Medulla oblongata (tissue), 1 donor: ENCODE data around the gene DGCR6L.
"Not testable (repeated sequence)": the region's sequence is repeated elsewhere in the genome, so short reads cannot be mapped to it uniquely, and the experiment has no call there.

Source experiments
- DNase-seq: peaks from one replicate; pipeline ENCODE4 v3.0.0-alpha.2; 2015; ENCODE audit errors: extremely low spot score

DGCR6L gene

DNA sequence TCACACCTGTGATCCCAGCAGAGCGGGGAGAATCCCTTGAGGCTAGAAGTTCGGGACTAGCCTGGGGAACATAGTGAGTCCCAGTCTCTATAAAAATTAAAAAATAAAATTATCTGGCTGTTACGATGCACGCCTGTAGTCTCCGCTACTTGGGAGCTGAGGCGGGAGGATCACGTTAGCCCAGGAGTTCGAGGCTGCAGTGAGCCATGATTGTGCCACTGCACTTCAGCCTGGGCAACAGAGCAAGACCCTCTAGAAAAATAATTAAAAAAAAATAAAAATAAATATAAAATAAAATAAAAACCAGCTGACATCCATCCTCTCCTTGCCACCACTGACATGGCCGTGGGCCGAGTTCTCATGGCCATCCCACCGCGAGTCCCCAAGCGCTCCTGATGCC lies 44.0 kb downstream of the DGCR6L start:
- DNase-seq = no peak

DNA sequence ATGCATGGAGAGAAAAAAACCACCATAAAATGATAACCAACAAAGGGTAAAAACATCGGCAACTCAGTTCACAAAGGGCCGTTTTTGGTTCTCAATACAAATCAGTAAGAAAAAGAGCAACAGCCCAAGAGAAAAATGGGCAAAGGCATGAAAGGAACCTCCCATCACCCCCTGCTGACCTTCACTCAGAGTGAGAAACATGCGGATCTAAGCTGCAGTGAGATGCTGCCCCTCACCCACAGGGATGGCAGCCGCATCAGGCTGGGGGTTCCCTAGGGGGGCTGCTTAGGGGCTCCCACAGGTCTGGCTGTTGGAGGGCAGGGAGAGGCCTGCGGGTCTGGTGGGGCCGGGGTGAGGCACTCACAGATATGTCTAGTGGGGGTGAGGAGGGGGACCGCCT lies 44.5 kb downstream of the DGCR6L start:
- not testable (repeated sequence) for DNase-seq

- DNase-seq = not testable (repeated sequence)
Measured at GRCh38 chr22:20274374-20274773, 45.5 kb downstream of the DGCR6L start.

GRCh38 chr22:20273758-20274181 lies 46.1 kb downstream of the DGCR6L start:
- DNase-seq = no peak

GRCh38 chr22:20272700-20273099 lies 47.2 kb downstream of the DGCR6L start:
- DNase-seq = no peak

- no peak for DNase-seq
Measured at GRCh38 chr22:20272174-20272573, 47.7 kb downstream of the DGCR6L start.

DNA sequence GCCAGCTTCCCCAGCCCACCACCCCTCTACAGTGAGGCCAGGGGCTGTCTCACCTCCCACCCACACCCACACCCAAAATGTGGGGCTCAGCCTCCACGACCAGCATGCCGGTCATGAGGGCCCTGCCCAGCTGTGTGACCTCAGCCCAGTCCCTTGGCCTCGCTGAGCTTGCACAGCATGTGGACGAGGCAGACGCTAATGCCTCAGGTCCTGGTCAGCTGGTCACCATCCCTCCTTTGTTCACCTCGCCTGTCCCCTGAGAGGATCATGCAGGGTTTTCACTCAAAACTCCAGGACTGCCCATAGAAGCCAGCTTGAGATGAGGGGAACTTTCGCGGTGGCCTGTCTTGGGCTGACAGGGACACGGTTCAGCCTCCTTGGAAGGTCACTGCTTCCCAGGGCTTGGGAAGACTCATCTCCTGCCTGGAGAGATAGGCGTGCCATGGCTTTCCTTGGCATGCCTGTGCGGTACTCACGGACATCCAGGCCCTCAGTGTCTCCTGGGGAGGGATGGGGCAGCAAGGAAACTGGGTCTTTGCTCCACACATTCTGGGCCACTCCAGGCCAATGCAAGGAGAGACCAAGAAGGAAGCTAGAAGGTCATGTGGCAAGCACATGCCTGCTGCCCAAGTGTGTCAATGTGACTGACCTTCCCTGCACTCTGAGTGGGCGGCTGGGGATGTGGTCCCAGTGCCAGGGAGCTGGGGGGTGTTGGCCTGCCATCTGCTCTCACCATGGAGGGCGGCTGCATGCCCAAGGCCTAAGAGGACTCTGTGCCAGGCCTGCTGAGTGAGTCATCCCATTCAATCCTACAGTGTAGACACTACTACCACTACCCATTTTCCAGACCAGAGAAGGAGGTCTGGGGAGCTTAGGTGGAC lies 48.5 kb downstream of the DGCR6L start:
- DNase-seq = peak; percentile 48

DNA sequence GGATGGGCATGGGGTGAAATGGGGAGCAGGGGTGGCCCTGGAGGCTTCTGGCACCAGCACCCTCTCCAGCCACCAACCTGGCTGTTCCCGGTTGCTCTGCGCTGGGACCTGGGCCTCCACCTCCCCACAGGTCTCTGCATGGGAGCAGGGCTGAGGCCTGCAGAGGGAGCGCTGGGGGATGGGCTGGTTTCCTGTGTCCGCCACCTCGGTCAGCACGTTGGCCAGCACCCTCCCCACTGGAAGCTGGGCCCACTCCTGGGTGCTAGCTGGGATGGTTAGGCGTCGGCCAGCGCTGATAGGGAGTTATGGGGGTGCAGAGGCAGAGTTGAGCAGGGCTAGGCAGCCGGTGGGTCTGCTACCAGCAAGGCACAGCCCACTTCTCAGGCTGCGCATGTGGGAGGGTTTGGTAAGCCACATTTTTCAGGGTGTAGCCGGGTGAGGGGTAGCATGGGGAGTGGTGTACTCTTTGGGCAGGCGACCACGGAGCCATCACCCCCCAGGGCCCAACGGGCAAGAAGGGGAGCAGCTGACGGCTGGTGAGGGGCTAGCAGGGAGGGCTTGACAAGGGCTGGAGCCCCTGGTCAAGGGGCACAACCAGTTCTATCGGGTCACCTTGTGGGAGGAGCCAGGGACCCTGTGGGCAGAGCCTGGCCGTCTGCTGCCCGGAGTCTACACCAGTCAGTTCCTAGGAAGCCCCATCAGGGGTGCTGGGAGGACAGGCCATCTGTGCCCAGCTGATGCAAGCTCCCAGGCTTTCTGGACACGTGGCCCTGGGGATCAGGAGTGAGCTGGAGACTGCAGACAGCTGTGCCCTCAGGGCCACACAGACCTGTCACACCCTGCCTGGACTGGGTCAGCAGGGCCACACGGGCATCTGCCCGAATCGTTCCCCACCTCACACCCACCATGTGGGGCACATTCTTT lies 49.4 kb downstream of the DGCR6L start:
- DNase-seq = not testable (repeated sequence)

DNA sequence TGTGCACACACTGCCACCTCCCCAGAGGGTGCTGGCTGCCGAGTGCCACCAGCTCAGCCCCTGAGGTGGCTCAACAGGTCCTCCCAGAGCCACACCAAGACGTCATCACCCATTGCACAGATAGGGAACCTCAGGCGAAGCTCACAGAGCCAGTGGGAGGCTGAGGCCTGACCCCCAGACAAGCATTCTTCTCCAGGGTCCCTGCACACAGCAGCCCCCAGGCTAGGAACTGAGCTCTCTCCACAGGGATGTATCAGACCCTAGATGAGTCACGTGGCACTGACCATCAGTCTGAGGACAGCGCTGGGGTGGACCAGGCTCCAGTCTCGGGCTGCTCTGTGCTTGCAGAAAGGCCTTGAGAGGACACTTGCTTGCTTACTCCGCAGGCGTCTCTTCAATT lies 50.2 kb downstream of the DGCR6L start:
- DNase-seq = not testable (repeated sequence)

DNA sequence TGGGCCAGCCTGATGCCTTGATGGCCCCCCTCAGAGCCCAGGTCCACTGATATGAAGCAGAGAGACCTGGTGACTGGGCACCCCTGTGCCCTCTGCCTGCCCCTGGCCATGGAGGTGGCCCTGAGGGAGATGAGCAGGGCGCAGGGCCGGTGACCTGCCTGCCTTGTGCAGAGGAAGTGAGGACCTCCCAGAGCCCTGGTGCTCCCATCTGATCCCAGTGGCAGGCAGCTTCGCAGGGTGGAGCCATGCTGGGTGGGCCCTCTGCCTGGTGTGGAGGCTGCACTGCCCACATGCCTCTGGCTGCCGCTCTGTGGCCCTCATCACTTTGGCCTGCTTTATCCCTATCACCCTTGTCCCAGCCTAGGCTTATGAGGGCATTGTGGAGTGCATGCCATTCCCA lies 50.7 kb downstream of the DGCR6L start:
- DNase-seq = not testable (repeated sequence)

DNA sequence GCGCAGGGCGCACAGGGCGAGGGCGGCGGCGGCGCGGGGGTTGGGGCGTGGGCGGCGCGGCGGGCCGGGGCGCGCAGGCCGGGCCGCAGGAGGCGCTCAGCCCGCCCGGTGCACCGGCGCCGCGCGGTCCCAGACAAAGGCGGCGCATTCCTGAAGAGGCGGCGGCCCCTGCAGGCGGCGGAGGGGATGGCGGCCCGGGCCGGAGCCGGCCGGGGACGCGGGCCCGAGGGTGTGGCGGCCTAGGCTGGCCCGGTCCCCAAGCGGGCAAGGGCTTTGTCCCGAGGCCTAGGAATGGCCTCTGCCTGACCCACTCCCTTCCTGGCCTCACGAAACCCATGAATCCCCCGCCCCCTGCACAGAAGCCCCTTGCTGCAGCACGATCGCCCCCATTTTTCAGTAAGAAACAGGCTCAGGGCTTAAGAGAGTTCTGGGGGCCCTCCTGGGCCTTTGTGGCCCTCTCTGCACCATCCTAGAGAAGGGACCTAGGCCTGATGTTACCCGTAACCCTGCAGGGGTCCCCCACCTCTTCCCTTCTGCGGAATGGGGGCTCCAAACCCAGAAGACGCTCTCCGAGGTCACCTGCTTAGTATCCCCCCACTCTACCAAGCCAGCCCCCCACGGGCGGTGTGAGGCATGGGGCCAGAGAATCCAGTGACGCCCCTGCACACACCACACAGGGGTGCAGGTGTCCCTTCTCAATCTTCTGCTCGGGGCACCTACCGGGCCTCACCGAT lies 51.4 kb downstream of the DGCR6L start, which contains the start of gene RTN4R:
Gene RTN4R (minus strand): TSS at position 40 of the 734 bp plus-strand sequence. CDS start 226 bp downstream, outside the sequence.
- DNase-seq = peak; percentile 50

GRCh38 chr22:20267441-20268278 lies 52.2 kb downstream of the DGCR6L start:
- DNase-seq = no peak

DNA sequence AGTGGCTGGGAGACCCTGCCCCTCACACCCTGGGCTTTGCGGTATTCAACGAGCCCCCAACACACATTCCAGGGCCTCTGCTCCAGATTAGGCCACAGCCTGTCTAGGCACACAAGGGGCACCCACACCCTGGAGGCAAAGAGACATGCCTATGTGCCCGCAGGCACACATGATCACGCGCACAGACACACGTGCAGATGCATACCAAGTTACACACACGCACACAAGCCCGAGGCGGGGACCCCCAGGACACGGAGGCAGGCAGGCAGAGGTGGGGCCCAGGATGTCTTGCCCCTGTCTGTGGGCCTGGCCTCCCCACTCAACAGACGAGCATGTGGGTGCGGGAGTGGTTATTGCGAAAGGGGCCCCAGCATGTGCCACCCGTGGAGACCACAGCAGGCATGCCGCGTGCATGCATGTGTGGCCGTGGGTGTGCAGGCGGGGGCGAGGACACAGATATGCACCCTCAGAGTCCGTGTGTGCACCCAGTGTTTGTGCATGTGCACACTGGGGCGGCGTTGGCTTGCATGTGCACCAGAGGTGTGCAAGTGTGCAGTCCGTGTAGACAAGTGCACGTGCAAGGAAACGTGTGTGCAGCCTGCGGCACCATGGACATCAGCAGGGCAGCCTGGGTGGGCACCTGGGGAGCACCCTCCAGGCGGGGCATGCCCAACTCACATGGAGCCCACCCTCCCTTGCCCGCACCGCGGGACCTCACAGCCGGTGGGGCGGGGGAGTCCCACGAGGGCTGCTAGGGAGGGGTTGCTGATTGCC lies 53.0 kb downstream of the DGCR6L start:
- DNase-seq = not testable (repeated sequence)

- DNase-seq = not testable (repeated sequence)
Measured at GRCh38 chr22:20265772-20266666, 53.8 kb downstream of the DGCR6L start.

- DNase-seq = peak; percentile 67
Measured at GRCh38 chr22:20264614-20265452, 55.0 kb downstream of the DGCR6L start.
